ENCODE data around the gene PSMD9.
"Not testable (repeated sequence)": the region's sequence is repeated elsewhere in the genome, so short reads cannot be mapped to it uniquely, and the experiment has no call there.

PSMD9 gene

DNA sequence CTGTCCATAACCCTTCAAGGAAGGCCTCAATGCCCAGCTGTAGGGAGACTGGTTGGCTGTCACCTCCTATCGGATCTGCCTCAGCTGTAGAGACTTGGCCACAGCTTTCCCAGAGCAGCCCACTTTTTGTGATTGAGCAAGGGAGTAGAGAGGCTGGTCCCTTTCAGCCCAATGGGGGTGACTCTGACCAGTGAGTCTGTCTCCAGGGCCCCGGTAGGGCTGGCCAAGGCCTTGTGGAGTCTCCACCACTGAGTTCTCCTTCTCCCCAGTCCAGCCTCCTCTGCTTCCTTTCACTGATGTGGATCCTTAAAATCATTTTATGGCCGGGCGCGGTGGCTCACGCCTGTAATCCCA is 15.4 kb upstream of the PSMD9 start:
- peak overlapping the region in 1 of 2 experiments; percentile 69 for H3K4ac ChIP-seq (ENCODE audit: low read depth in 1 of 2, low read length in 2 of 2)
- H4K8ac ChIP-seq (ENCODE audit: low read length): peak overlapping the region; percentile 45
- H4K91ac ChIP-seq (ENCODE audit: low read length): no peak overlapping the region
- no peak overlapping the region for H3K14ac ChIP-seq (ENCODE audit: low read length in 2 of 2)
- H3K4me3 ChIP-seq (ENCODE audit: insufficient read depth in 1 of 2, low read depth in 1 of 2, low read length in 2 of 2): no peak overlapping the region
- no peak for DNase-seq
- 96% methylated on average over 6 of the region's 6 CpGs for WGBS
- H2BK15ac ChIP-seq (ENCODE audit: low read depth, poor library complexity, severe bottlenecking): peak overlapping the region; percentile 73
- H3K27ac ChIP-seq (ENCODE audit: low read length, poor library complexity, severe bottlenecking): no peak overlapping the region
- peak overlapping the region; percentile 55 to 81 for H3K18ac ChIP-seq (ENCODE audit: low read depth in 1 of 2, low read length in 2 of 2)
- H2BK120ac ChIP-seq (ENCODE audit: low read depth, low read length): no peak overlapping the region
- H3K23ac ChIP-seq (ENCODE audit: low read length in 2 of 2): no peak overlapping the region
- no peaks in the 10 kb centered on the region for H3K9me3 ChIP-seq (ENCODE audit: control insufficient read depth, low read length)
- H3K27me3 ChIP-seq (ENCODE audit: control insufficient read depth in 1 of 2, insufficient read depth in 1 of 2, low read length in 2 of 2): no peaks in the 10 kb centered on the region
- H2AK5ac ChIP-seq (ENCODE audit: low read length, severe bottlenecking): no peak overlapping the region
- H3K79me1 ChIP-seq (replicated peaks; ENCODE audit: low read length, poor library complexity, severe bottlenecking): no peaks in the 10 kb centered on the region
- peaks cover 2% of the 10 kb centered on the region for H3K4me1 ChIP-seq (ENCODE audit: control insufficient read depth, insufficient read depth, low read depth, low read length)
- H2BK12ac ChIP-seq (ENCODE audit: low read length in 2 of 2): no peak overlapping the region
- H3K36me3 ChIP-seq (ENCODE audit: control insufficient read depth in 1 of 2, insufficient read depth in 2 of 2, low read depth in 1 of 2, low read length in 2 of 2): no peaks in the 10 kb centered on the region
- H2AFZ ChIP-seq (ENCODE audit: low read depth, low read length): no peak overlapping the region
- peak overlapping the region; percentile 39 for H3K9ac ChIP-seq (ENCODE audit: low read length)
- H2BK5ac ChIP-seq (ENCODE audit: low read depth, low read length, poor library complexity, severe bottlenecking): no peak overlapping the region
- H3K4me2 ChIP-seq (ENCODE audit: low read length, poor library complexity, severe bottlenecking): no peak overlapping the region

GRCh38 chr12:121874071-121874470 is 14.5 kb upstream of the PSMD9 start:
- Histone ChIP-seq H3K9me3 (ENCODE audit: control insufficient read depth, low read length) (no peaks in the 10 kb centered on the region), H3K79me1 (replicated peaks; ENCODE audit: low read length, poor library complexity, severe bottlenecking) (no peaks in the 10 kb centered on the region), H3K4me1 (ENCODE audit: control insufficient read depth, insufficient read depth, low read depth, low read length) (peaks cover 2% of the 10 kb centered on the region), H3K36me3 (ENCODE audit: control insufficient read depth in 1 of 2, insufficient read depth in 2 of 2, low read depth in 1 of 2, low read length in 2 of 2) (no peaks in the 10 kb centered on the region), H3K14ac (ENCODE audit: low read length in 2 of 2) (no peak overlapping the region), H3K27ac (ENCODE audit: low read length, poor library complexity, severe bottlenecking) (no peak overlapping the region), H2AK5ac (ENCODE audit: low read length, severe bottlenecking) (no peak overlapping the region), H2BK5ac (ENCODE audit: low read depth, low read length, poor library complexity, severe bottlenecking) (no peak overlapping the region), H3K9ac (ENCODE audit: low read length) (no peak overlapping the region), H3K27me3 (ENCODE audit: control insufficient read depth in 1 of 2, insufficient read depth in 1 of 2, low read length in 2 of 2) (no peaks in the 10 kb centered on the region), H3K4me2 (ENCODE audit: low read length, poor library complexity, severe bottlenecking) (no peak overlapping the region), H4K8ac (ENCODE audit: low read length) (no peak overlapping the region), H3K4ac (ENCODE audit: low read depth in 1 of 2, low read length in 2 of 2) (no peak overlapping the region), H3K4me3 (ENCODE audit: insufficient read depth in 1 of 2, low read depth in 1 of 2, low read length in 2 of 2) (no peak overlapping the region), H2AFZ (ENCODE audit: low read depth, low read length) (no peak overlapping the region), H2BK15ac (ENCODE audit: low read depth, poor library complexity, severe bottlenecking) (no peak overlapping the region), H3K23ac (ENCODE audit: low read length in 2 of 2) (no peak overlapping the region), H4K91ac (ENCODE audit: low read length) (peak overlapping the region; percentile 35), H2BK120ac (ENCODE audit: low read depth, low read length) (no peak overlapping the region), H3K18ac (ENCODE audit: low read depth in 1 of 2, low read length in 2 of 2) (no peak overlapping the region), H2BK12ac (ENCODE audit: low read length in 2 of 2) (no peak overlapping the region)
- 100% methylated on average over 4 of the region's 6 CpGs for WGBS
- no peak for DNase-seq

GRCh38 chr12:121875582-121875981 is 13.0 kb upstream of the PSMD9 start:
- WGBS: 93% methylated on average over 6 of the region's 6 CpGs
- Histone ChIP-seq H2AFZ (ENCODE audit: low read depth, low read length) (no peak overlapping the region), H3K4me2 (ENCODE audit: low read length, poor library complexity, severe bottlenecking) (no peak overlapping the region), H3K9ac (ENCODE audit: low read length) (no peak overlapping the region), H2BK15ac (ENCODE audit: low read depth, poor library complexity, severe bottlenecking) (no peak overlapping the region), H2BK120ac (ENCODE audit: low read depth, low read length) (no peak overlapping the region), H3K14ac (ENCODE audit: low read length in 2 of 2) (no peak overlapping the region), H2AK5ac (ENCODE audit: low read length, severe bottlenecking) (no peak overlapping the region), H3K27ac (ENCODE audit: low read length, poor library complexity, severe bottlenecking) (no peak overlapping the region), H4K8ac (ENCODE audit: low read length) (no peak overlapping the region), H3K36me3 (ENCODE audit: control insufficient read depth in 1 of 2, insufficient read depth in 2 of 2, low read depth in 1 of 2, low read length in 2 of 2) (no peaks in the 10 kb centered on the region), H3K4ac (ENCODE audit: low read depth in 1 of 2, low read length in 2 of 2) (no peak overlapping the region), H4K91ac (ENCODE audit: low read length) (no peak overlapping the region), H3K27me3 (ENCODE audit: control insufficient read depth in 1 of 2, insufficient read depth in 1 of 2, low read length in 2 of 2) (no peaks in the 10 kb centered on the region), H2BK12ac (ENCODE audit: low read length in 2 of 2) (no peak overlapping the region), H2BK5ac (ENCODE audit: low read depth, low read length, poor library complexity, severe bottlenecking) (no peak overlapping the region), H3K18ac (ENCODE audit: low read depth in 1 of 2, low read length in 2 of 2) (no peak overlapping the region), H3K4me1 (ENCODE audit: control insufficient read depth, insufficient read depth, low read depth, low read length) (peaks cover 2% of the 10 kb centered on the region), H3K79me1 (replicated peaks; ENCODE audit: low read length, poor library complexity, severe bottlenecking) (no peaks in the 10 kb centered on the region), H3K4me3 (ENCODE audit: insufficient read depth in 1 of 2, low read depth in 1 of 2, low read length in 2 of 2) (no peak overlapping the region), H3K23ac (ENCODE audit: low read length in 2 of 2) (no peak overlapping the region), H3K9me3 (ENCODE audit: control insufficient read depth, low read length) (no peaks in the 10 kb centered on the region)
- DNase-seq: no peak

GRCh38 chr12:121876080-121876447 is 12.5 kb upstream of the PSMD9 start:
- not testable (repeated sequence) for H3K4me1 ChIP-seq (ENCODE audit: control insufficient read depth, insufficient read depth, low read depth, low read length); H2BK120ac ChIP-seq (ENCODE audit: low read depth, low read length)

More at GRCh38 chr12:121876080-121876447, 12.5 kb upstream of the PSMD9 start:
- WGBS: 97% methylated on average over 8 of the region's 8 CpGs
- H3K4me3 ChIP-seq (ENCODE audit: insufficient read depth in 1 of 2, low read depth in 1 of 2, low read length in 2 of 2); H3K14ac ChIP-seq (ENCODE audit: low read length in 2 of 2); H3K18ac ChIP-seq (ENCODE audit: low read depth in 1 of 2, low read length in 2 of 2); H4K91ac ChIP-seq (ENCODE audit: low read length); H3K23ac ChIP-seq (ENCODE audit: low read length in 2 of 2); H3K27me3 ChIP-seq (ENCODE audit: control insufficient read depth in 1 of 2, insufficient read depth in 1 of 2, low read length in 2 of 2); H3K9me3 ChIP-seq (ENCODE audit: control insufficient read depth, low read length); H2AK5ac ChIP-seq (ENCODE audit: low read length, severe bottlenecking); H2BK15ac ChIP-seq (ENCODE audit: low read depth, poor library complexity, severe bottlenecking); H3K36me3 ChIP-seq (ENCODE audit: control insufficient read depth in 1 of 2, insufficient read depth in 2 of 2, low read depth in 1 of 2, low read length in 2 of 2); H4K8ac ChIP-seq (ENCODE audit: low read length); H2BK12ac ChIP-seq (ENCODE audit: low read length in 2 of 2); H3K4me2 ChIP-seq (ENCODE audit: low read length, poor library complexity, severe bottlenecking); DNase-seq; H2BK5ac ChIP-seq (ENCODE audit: low read depth, low read length, poor library complexity, severe bottlenecking); H3K9ac ChIP-seq (ENCODE audit: low read length); H3K79me1 ChIP-seq (replicated peaks; ENCODE audit: low read length, poor library complexity, severe bottlenecking); H2AFZ ChIP-seq (ENCODE audit: low read depth, low read length); H3K27ac ChIP-seq (ENCODE audit: low read length, poor library complexity, severe bottlenecking); H3K4ac ChIP-seq (ENCODE audit: low read depth in 1 of 2, low read length in 2 of 2): not testable (repeated sequence)

Measured in mesenchymal stem cell (in vitro differentiated cells and primary cell).